SKM-1 (cell line): ENCODE measurements around the gene THEM4.

ENCODE experiments used
- DNase-seq: peaks from one replicate; lab custom pipeline; 2025; ENCODE audit not compliant: unreplicated experiment; lab: John Stamatoyannopoulos, UW

The THEM4 gene

DNA sequence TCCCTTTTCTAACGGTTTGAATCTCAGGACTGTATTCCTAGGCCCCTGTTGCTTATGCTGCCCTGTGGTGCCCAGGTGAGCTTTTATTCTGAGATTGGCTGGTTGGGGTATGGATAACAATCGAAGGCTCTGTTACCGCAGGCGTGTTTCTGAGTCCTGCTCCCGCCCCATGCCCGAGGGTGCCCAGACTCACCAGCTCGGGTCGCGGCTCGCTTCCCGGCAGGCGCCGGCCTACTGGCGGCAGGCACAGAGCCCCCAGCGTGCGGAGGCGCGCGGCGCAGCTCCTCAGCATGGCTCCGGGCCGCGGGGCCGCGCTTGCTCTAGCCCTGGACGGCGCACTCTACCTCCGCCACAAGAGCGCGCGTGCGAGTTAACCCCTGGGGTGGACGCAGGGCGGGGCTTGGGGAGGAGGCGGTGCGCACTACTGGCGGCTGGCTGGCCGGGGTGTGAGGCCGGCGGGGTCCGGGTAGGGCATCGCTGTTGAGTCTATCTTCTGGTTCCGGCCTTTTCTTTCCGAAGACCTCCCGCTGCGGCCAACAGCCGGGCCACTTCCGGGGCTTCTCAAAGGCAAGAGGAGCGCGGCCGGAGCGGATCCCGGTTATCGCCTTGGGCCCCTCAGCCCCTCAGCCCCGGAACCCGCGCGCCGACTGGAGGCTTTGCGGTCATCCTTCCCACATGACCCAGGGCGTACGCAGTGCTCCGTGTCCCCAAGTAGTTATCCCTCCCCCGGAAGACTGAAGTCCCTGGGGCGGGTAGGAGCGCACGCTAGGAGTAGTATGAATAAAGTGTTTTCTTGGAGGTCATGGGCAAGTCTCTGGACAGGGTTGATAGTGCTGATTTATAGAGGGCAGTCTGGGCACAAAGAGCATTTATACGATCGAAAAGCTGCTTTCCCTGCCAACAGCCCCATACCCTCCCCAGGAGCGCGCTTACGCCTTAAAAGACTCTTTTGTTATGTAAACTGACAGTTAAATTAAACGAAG, at the start of gene THEM4:
Gene THEM4, minus strand, starts transcription at position 345 of the 983 bp plus-strand sequence. Its CDS starts 53 bp downstream, at position 292.
- peak; percentile 100 for DNase-seq

DNA sequence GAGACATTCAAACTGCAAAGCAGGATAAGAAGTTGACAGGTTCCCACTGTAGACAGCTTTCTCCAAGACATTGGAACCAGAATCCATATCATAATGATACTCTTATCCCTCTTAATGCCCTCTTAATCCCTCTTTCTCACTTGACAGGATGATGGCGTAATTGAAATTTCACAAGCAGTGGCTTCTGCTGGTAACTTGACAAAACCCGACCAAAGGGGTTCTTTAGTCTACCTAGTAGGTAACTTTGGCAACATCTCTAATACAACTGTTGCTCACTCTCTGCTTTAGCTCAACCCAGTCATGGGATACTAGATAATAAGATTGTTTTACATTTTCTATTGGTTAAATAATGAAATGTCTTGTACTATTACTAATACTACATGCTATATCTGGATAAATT, 49.6 kb upstream of the THEM4 start:
- peak; percentile 39 for DNase-seq

DNA sequence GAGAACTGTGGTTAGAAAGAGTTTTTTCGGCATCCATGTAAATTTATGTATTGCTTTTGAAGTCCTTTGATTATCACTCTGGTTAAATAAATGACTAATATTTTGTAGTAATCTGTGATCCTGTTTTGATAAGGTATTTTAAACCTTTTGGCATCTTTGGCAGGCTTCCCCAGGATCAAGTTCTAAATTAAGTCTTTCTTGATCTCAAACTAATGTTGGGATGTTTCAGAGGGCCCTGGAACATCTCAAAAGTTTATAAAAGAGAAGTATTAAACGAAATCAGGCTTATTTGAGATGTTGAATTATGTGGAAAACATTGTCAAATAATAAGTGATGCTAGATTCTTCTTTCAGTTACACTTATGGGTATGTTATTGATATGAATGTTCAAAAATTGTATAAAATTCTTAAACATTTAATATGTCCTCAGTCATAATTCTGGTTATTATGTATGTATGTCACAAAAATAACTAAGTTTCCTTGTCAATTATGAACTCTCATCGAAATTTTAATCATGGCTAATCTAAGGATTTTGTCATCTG, 47.7 kb upstream of the THEM4 start:
- DNase-seq = no peak

DNA sequence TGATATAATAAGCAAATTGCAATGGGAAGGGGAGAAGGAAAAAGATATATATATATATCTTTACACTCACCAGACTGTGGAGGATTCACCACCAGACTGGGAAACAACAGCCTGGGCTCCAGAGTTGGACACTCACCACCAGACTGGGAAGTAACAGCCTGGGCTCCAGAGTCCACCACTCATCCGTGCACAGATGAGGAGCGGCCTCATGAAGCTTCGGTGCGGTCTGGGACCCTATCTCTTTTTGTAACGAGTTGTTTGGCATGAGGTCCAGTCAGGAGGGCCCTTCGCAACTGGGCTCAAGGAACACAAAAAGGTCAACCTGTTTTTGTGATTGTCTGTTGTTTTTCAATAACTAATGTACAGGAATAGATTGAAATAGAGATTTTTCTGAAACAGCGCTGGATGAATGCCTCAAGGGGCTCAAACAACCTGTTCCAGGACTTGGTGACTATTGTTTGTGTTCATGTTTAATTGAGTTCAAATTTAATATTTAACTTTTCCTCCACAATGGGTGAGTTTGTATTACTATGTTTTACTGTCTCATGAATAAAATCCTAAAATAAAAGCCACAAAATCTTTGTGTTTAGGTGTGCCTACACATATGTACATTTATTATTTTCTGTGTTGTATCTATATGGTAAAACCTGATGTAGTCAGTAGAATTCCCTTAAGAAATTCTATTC, 44.2 kb upstream of the THEM4 start:
- DNase-seq = no peak

DNA sequence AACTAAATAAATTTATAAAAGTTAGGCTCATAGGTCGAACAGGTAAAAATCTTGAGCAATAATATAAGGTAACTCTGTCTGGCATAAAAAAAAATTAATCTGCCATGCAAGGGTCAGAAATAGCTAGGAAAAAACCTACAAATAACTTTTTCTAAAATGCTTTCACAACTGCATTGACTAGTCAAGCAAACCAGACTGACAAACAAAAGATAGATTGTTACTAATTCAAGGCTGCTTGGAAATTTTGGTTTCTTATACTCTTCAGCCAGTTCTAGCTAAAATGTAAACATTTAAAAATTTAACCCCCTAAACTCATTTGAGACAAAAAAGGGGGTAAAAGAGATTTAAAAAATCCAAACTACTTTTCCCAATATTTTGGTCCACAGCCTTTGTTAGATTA, 43.5 kb upstream of the THEM4 start:
- DNase-seq = no peak

DNA sequence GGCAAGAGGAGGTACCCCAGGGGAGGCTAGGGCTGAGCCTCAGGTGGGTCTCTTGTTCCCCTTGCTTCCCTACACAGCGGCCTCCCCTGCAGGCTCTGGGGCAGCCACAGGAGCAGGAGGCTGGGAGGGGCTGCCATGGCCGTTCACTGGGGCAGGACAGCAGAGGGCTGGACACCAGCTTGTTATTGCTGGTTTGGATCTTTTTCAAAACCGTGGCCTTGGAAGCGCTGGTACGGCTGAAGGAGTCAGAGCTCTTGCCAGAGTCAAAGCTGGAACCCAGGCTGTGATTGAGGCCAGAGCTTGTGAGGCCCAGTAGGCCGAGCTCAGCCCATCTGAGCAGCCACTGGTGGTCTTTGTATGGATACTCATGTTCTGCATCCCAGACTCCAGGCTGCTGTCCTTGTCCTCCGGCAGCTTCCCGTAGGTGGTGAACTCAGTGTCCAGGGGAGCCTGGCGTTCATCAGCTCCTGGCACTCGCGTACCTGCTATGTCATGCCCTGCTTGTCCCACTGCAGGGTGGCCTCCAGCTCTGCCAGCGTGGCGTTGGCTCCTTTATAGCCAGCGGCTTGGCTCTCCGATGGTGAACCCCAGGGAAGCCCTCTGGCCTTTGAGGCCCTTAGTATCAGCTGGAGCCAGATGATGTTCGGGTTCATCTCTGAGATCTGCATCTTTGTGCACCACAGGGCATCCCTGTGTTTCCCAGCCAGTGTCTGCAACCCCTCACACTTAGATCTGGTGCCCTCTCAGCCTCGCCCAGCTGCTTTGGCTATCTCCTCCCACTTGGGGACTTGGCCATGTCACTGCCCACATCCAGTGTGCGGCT, 40.3 kb upstream of the THEM4 start:
- DNase-seq = no peak

DNA sequence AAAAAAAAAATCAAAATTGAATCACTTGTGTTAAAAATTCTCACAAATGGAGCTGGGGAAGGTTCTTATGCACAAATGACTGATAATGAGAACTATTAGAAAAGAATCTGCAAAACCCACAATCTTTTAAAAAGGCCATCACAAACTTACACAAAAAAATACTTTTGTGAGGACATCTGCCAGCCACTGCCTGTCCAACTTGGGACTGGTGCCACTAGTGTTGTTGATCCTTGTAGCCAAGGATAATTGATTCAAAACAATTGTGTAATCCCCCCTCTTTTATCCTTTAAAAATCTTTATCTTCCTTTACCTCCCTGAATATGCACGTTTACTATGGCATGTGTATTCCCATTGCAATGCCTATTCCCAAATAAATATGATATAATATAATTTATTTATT, 39.2 kb upstream of the THEM4 start:
- DNase-seq = no peak

DNA sequence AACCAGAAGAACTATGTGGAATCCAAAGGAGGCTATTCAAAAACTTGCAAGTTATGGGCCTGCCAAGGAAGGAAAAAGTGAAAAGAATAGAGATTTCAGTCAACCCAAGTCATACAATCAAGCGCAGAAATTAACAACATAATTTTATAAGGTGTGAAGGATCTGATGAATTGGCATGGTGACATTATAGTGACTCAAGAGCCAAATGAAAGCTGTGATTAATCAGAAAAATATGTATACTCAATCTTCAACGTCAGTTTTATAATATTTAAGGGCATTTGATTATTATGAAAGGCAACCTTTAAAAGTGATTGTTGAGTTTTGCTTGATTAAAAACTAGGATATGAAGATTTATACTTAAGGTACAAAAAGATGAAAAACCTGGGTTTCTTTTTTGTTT, 37.8 kb upstream of the THEM4 start:
- DNase-seq = no peak

DNA sequence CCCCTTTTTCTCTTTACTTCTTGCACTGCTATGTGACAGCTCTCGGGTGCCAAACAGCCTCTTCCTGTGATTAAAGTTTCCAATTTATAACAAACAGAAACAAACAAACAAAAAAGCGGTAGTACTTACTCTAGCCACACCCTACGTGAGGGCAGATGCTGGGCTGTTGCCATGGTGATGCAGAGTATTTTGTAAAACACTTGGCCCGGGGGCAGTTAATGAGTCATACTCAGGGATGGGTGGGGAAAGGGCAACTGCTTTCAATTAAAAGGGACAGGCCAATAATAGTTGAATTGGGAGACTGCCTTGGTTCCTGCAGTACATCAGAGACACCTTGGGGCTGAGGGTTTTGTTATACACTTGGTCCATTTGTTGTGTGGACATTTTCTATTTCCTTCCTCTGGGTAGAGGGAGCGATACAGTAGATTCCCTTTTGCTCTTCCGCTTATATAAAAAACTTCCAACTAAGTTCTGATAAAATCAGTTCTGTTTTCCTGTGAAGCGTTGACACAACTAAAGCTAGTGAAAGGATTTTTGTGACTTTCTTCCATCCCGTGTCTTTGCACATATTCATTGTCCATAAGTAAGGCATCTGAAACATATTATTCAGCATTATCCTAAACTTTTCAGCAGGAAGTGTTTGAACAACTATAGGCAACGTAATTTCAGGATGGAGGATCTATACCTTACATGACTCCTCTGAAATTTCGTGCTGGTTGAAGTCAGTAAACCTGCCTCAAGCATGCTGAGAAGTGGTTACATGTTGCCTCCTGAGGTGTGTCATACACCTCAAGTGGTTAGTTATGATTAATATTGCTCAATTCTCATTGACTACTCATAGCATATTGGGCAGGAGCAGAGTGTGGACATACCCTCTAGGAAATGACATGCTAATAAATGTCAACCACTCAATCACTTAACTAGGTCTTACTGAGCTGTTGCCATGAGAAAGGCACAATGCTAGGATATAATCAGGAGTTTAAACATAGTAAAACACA, 36.7 kb upstream of the THEM4 start:
- DNase-seq = peak; percentile 59

DNA sequence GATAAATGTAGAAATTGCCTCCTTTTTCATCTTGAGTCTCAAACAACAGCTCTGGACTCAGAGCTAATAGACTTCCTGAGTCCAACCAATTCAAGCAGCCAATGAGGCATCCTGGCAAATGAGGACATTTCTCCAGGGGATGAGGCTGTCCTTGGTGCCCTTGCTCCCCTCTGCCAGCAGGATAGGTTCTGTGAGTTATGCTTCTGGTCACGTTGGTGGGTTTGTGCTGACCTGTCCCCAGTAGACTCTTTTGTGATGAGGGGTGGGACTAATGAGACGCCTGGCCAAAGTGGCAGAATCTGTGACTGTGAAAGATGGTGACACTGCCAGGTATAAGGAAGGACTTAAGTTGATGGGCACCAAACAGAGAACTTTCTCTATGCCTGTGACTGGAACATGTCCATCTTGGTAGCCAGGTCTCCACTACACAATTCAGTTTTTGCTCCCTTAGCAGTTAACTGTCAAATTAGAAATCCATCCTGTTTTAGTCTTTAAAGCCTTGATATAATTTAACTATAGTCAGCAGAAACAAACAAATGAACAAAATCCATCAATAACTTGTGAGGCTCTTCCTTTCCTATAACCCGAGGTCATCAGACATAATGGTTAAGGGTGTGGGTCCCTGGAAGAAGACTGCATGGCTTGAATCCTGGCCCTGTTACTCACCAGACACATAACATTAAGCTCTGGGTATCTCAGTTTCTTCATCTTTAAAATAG, 35.7 kb upstream of the THEM4 start:
- no peak for DNase-seq

DNA sequence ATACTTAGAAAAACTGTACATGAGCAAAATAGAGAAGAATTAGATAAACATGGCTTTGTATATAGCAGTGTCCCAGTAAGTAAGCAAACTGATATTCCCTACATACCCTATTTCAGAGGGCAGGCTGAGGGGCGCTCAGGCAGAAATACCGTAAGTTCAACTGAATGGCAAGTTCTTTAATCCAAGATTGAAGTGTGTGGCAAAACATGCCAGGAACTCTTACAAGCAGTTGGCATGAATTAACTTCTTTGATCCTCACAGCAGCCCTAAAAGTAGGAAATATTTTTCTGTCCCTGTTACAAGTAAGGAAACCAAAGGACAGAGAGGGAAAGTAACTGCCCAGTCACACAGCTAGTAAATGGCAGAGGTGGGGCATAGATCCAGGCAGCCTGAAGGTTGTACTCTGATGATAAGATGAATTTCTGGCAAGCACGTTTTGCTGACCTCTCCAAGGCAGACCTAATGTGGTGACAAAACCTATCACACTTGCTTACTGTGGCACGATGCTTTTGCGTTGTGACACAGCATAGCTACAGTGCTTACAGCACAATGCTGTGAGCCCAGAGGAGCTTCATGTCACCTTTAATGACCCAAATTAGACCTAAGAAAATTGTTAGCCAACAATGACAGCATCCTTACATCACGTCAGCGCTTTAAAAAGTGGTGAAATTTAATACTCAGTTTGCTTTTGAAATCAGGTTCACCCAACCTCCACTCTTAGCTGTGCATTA, 35.0 kb upstream of the THEM4 start:
- no peak for DNase-seq

DNA sequence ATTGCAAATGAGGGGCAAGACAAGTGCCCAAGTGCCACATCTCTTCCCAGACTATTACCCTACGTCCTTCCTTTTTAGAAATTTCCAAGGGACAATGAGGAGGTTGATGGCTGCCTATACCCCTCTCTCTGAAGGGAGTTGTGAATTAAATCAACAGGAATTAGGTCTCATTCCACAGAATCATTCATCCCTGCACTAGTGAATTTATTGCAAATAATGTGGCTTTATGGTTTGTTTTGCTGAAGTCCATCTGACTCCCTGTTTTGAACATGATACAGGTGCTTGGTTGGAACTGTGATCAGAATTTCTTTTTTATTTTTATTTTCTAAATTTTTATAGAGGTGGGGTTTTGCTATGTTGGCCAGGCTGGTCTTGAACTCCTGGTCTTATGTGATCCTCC, 34.3 kb upstream of the THEM4 start:
- DNase-seq = no peak

DNA sequence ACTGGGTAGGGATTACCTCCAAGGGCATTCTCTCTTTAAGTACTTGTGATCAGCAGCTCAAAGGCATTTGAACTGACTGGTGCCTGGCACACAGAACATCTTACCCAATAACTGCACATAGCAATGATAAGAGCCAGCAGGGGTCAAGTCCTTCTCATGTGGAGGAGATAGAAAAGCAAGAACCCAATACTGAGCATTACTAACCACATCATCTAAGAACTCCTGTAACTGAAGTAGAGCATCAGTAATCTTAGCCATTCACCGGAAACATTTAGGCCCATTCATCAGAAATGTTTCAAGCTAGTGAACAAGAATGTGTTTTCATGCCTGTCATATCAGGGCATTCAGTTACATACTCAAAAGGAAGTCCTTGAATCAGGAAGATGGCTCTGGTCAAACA, 33.6 kb upstream of the THEM4 start:
- DNase-seq = no peak

DNA sequence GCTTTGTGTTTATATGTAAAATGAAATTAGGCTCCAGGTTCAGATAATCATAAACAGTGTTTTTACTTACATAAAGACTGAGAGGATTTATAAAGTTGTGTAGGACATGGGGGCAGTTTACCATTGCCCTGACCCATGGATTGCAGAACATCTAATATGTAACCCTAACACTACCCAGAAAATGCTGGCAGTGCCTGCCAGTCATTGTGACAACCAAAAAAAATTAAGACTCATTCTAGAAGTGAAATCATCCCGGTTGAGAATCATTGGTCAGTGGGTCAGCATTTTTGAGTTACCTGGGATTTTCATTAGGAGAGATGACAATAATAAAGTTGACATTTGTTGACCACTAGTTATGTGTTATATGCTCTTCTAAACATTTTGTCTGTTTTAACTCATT, 31.2 kb upstream of the THEM4 start:
- DNase-seq = no peak

DNA sequence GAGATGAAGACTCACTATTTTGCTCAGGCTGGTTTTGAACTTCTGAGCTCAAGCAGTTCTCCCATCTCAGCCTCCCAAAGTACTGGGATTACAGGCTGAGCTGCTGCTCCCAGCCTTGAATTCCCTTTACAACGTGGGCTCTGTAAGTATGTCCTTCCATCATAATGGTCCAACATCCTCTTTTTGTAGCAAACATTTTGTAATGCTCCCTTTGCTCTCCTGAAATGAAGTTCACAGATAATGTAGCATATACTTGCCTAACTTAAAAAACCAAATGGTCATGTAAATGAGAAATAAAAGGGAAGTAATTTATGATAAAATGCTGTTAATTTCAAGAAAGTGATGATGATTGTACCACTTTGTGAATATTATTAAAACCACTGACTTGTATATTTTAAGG, 30.5 kb upstream of the THEM4 start:
- DNase-seq = no peak

DNA sequence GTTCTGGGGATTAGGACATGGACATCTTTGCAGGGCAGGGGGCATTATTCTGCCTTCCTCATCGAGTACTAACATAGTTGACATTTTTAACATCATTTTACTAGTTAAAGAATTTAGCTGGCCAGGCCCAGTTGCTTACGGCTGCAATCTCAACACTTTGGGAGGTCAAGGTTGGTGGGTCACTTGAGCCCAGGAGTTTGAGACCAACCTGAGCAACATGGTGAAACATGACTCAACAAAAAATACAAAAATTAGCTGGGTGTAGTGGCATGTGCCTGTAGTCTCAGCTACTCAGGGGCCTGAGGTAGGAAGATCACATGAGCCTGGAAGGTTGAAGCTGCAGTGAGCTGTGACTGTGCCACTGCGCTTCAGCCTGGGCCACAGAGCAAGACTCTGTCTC, 29.8 kb upstream of the THEM4 start:
- DNase-seq = no peak

DNA sequence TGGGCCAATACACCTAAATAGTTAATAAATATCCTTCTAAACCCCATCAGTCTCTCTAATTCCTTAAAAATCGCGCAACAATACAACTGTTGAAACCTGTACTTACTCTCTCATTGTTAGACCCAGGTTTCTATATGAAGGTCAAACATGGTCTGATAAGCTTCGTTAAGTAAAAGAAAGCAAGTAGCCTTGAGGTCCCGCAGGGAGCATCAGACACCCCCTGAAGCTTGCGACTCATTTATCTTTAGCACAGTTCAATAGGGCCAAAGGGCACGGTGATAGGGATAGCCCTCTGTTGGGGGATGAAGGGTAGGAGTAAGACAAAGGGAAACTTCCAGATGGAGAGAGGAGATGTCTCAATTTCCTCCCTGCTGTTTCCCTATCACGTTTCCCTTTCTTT, 27.3 kb upstream of the THEM4 start:
- no peak for DNase-seq

DNA sequence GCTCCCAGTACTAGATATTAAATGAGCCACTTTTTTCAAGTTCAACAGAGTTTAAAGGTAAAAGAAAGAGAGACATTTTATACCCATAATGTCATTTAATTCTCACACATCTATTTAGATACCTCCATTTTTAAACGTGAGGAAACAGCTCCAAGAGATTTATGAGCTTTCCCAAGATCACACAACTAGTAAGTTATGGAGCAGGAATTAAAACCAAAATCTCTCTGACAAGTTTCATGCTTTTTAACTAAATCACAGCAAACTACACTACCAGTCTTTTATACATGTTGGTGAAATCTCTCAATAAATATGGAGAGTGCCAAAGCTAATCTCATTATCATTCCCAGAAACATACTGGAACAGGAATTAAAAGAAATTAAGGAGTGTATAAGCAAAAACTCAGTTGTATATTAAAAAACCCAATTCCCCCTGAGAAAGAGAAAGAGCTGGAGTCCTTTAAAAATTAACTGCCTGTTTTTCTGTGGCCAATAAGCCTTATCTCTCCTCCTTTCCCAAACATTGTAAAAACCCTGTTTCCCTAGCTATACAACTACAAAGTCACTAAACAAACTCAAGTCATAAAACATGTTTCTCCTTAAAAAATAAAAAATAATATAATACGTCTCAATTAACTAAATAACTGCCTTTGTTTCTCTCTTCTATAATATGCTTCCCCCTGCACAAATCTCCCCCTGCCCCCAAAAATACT, 26.7 kb upstream of the THEM4 start:
- DNase-seq = no peak
